HG02938 (cell line): ENCODE data around the gene SMCO3.
A peak's percentile ranks its signal among the peaks of the same experiment; 100 is the strongest.
"Not testable (repeated sequence)": the region's sequence is repeated elsewhere in the genome, so short reads cannot be mapped to it uniquely, and the experiment has no call there.

Source experiments
- ATAC-seq: cut with Tn5 transposase; IDR thresholded peaks from one replicate; pipeline ENCODE4 v1.9.1; 2021; ENCODE audit warnings: mild to moderate bottlenecking, moderate library complexity; ENCODE audit not compliant: unreplicated experiment

Gene SMCO3

GRCh38 chr12:14775636-14775980 is 38.4 kb downstream of the SMCO3 start:
- ATAC-seq, result no peak

GRCh38 chr12:14774906-14775635 is 38.9 kb downstream of the SMCO3 start:
- no peak for ATAC-seq

- ATAC-seq, result peak; percentile 56
Measured at GRCh38 chr12:14774074-14774905, 39.7 kb downstream of the SMCO3 start.

GRCh38 chr12:14773685-14774073 is 40.3 kb downstream of the SMCO3 start:
- ATAC-seq, result peak; percentile 20

GRCh38 chr12:14772946-14773345 is 41.0 kb downstream of the SMCO3 start:
- no peak for ATAC-seq

GRCh38 chr12:14771651-14772137 is 42.3 kb downstream of the SMCO3 start:
- ATAC-seq, result no peak

- peak; percentile 22 for ATAC-seq
Measured at GRCh38 chr12:14770496-14771461, 43.2 kb downstream of the SMCO3 start.

- ATAC-seq, result peak; percentile 37
Measured at GRCh38 chr12:14769969-14770495, 44.0 kb downstream of the SMCO3 start.

- no peak for ATAC-seq
Measured at GRCh38 chr12:14769466-14769968, 44.5 kb downstream of the SMCO3 start.

GRCh38 chr12:14768823-14769405 is 45.1 kb downstream of the SMCO3 start:
- no peak for ATAC-seq

- no peak for ATAC-seq
Measured at GRCh38 chr12:14767617-14768016, 46.4 kb downstream of the SMCO3 start.

- ATAC-seq, result no peak
Measured at GRCh38 chr12:14766649-14767215, 47.2 kb downstream of the SMCO3 start.

GRCh38 chr12:14766020-14766419 is 48.0 kb downstream of the SMCO3 start:
- not testable (repeated sequence) for ATAC-seq

- ATAC-seq, result no peak
Measured at GRCh38 chr12:14765398-14765797, 48.6 kb downstream of the SMCO3 start.

GRCh38 chr12:14759711-14760280 is 54.2 kb downstream of the SMCO3 start:
- not testable (repeated sequence) for ATAC-seq

- ATAC-seq, result no peak
Measured at GRCh38 chr12:14756334-14757143, 57.4 kb downstream of the SMCO3 start.
